H7 (cell line): ENCODE measurements around the gene TXNDC17. TPM values are rescaled to one million over a fixed set of nuclear protein-coding genes. Genes with fewer than 3 reads are reported as not detected.
"Not testable (repeated sequence)": the region's sequence is repeated elsewhere in the genome, so short reads cannot be mapped to it uniquely, and the experiment has no call there.

Experiments
- DNase-seq: peaks from one replicate; pipeline ENCODE4 v3.0.0; 2012
- H3K27me3 ChIP-seq: 2 replicates; pipeline ENCODE4 v1.6.0; 2011; ENCODE audit warnings: mild to moderate bottlenecking, low read length; ENCODE audit not compliant: control insufficient read depth, insufficient read depth
- H3K36me3 ChIP-seq: replicated peaks from 2 replicates; pipeline ENCODE4 v1.5.1; 2011; ENCODE audit warnings: low read length; ENCODE audit not compliant: control insufficient read depth, insufficient read depth
- H3K4me3 ChIP-seq: 2 replicates; pipeline ENCODE4 v1.5.1; 2011; ENCODE audit warnings: low read depth, mild to moderate bottlenecking, control low read depth, low read length, moderate library complexity; ENCODE audit not compliant: insufficient read depth
- total RNA-seq: library from RNA; depleted of rRNA; stranded (reverse); fragments of >200 nt; shearing (Covaris generic); gene quantifications from 2 replicates; pipeline ENCODE4 v1.2.3, GENCODE V29; 2014

TXNDC17 gene
- total RNA-seq, 1 experiment from 2014 or later = 172 TPM

- Histone ChIP-seq H3K36me3 (peaks cover 4% of the 10 kb centered on the region), H3K27me3 (no peaks in the 10 kb centered on the region), H3K4me3 (no peak overlapping the region)
- no peak for DNase-seq
Measured at GRCh38 chr17:6642592-6642991, 1.7 kb downstream of the TXNDC17 start.

- Histone ChIP-seq H3K36me3 (peaks cover 5% of the 10 kb centered on the region), H3K4me3 (no peak overlapping the region), H3K27me3 (no peaks in the 10 kb centered on the region)
- DNase-seq = no peak
Measured at GRCh38 chr17:6643451-6644125, 2.7 kb downstream of the TXNDC17 start.

GRCh38 chr17:6648181-6648580, 7.3 kb downstream of the TXNDC17 start:
- Histone ChIP-seq H3K27me3 (peaks cover 15% of the 10 kb centered on the region; the same call in 1 of the 2 replicates), H3K4me3 (no peak overlapping the region), H3K36me3 (peaks cover 4% of the 10 kb centered on the region)
- DNase-seq = no peak

GRCh38 chr17:6651354-6651918, 10.6 kb downstream of the TXNDC17 start, which contains the start of the genes C17orf100 and MED31:
Gene C17orf100, plus strand, starts transcription at chr17:6651762. Its CDS starts 152 bp downstream, at chr17:6651914.
Gene MED31, minus strand, starts transcription at chr17:6651605. Its CDS starts 77 bp downstream, at chr17:6651528.
- DNase-seq = peak; percentile 98
- Histone ChIP-seq H3K27me3 (peaks cover 44% of the 10 kb centered on the region), H3K4me3 (peak within 1 kb of the TSS; percentile 83), H3K36me3 (peaks cover 1% of the 10 kb centered on the region)

- Histone ChIP-seq H3K27me3 (peaks cover 50% of the 10 kb centered on the region), H3K4me3 (peak overlapping the region; percentile 83), H3K36me3 (peaks cover 1% of the 10 kb centered on the region)
- peak; percentile 77 for DNase-seq
Measured at GRCh38 chr17:6651919-6652452, 11.1 kb downstream of the TXNDC17 start.

GRCh38 chr17:6654841-6655731, 14.2 kb downstream of the TXNDC17 start:
- DNase-seq = peak; percentile 94
- no peaks in the 10 kb centered on the region for H3K36me3 ChIP-seq
- peak overlapping the region; percentile 46 for H3K4me3 ChIP-seq
- H3K27me3 ChIP-seq = peaks cover 59% of the 10 kb centered on the region

- not testable (repeated sequence) for H3K36me3 ChIP-seq, DNase-seq
- Histone ChIP-seq H3K27me3 (peaks cover 59% of the 10 kb centered on the region), H3K4me3 (peak overlapping the region; percentile 46)
Measured at GRCh38 chr17:6655732-6656361, 15.0 kb downstream of the TXNDC17 start.

- H3K27me3 ChIP-seq = peaks cover 60% of the 10 kb centered on the region
- not testable (repeated sequence) for H3K36me3 ChIP-seq
- H3K4me3 ChIP-seq = peak overlapping the region; percentile 46
- peak; percentile 86 for DNase-seq
Measured at GRCh38 chr17:6656797-6657632, 16.2 kb downstream of the TXNDC17 start.

- DNase-seq = no peak
- Histone ChIP-seq H3K27me3 (peaks cover 53% of the 10 kb centered on the region), H3K36me3 (no peaks in the 10 kb centered on the region), H3K4me3 (peak overlapping the region; percentile 46)
Measured at GRCh38 chr17:6657633-6658287, 16.9 kb downstream of the TXNDC17 start.

GRCh38 chr17:6658411-6658810, 17.6 kb downstream of the TXNDC17 start:
- H3K27me3 ChIP-seq = peaks cover 48% of the 10 kb centered on the region
- DNase-seq, H3K4me3 ChIP-seq, H3K36me3 ChIP-seq: not testable (repeated sequence)

GRCh38 chr17:6660101-6660500, 19.2 kb downstream of the TXNDC17 start:
- no peak for DNase-seq
- no peak overlapping the region for H3K4me3 ChIP-seq
- peaks cover 31% of the 10 kb centered on the region for H3K27me3 ChIP-seq
- no peaks in the 10 kb centered on the region for H3K36me3 ChIP-seq

- H3K27me3 ChIP-seq = peaks cover 25% of the 10 kb centered on the region
- no peaks in the 10 kb centered on the region for H3K36me3 ChIP-seq
- DNase-seq = no peak
- H3K4me3 ChIP-seq = no peak overlapping the region
Measured at GRCh38 chr17:6660805-6661463, 20.1 kb downstream of the TXNDC17 start.

GRCh38 chr17:6661464-6661848, 20.6 kb downstream of the TXNDC17 start:
- no peak overlapping the region for H3K4me3 ChIP-seq
- no peaks in the 10 kb centered on the region for H3K36me3 ChIP-seq
- H3K27me3 ChIP-seq = peaks cover 21% of the 10 kb centered on the region
- DNase-seq = no peak
